Posterior cingulate gyrus (tissue), 11 donors: ENCODE results near the gene CNKSR1.
"Not testable (repeated sequence)": the region's sequence is repeated elsewhere in the genome, so short reads cannot be mapped to it uniquely, and the experiment has no call there.

Experiments used
- DNase-seq, 10 donors: peaks; one replicate each; pipeline versions ENCODE4 v3.0.0 to v3.0.0-alpha.2; 2020 to 2021; ENCODE audit warnings: mixed read lengths in 3 of 10
- intact Hi-C: fragments of 100-400 bp; cut with DNase I; formaldehyde crosslinking; loops from one replicate; pipeline ENCODE4 v1.15.1; 2023

CNKSR1 gene

DNA sequence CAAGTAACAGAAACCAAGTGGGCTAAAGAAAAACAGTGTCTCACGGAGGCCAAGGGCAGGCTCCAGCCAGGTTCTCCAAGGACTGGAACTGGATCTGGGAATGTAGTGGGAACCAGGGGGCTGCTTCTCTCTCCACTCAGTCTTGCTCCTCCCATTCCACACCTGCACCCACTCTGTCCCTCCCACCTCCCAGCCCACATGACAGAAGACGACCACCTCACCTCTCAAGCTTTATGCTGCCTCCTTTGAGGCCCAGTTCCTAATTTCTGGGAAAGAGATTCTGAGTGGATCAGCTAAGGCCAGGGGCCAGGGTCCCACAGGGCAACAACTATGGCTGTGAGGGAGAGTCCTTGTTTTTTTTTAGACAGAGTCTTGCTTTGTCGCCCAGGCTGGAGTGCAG, 38.0 kb downstream of the CNKSR1 start:
- intact Hi-C loops, result no loop called here
- peak in 1 of 10 donors; percentile 50 for DNase-seq

GRCh38 chr1:26218906-26219494, 41.7 kb downstream of the CNKSR1 start:
- intact Hi-C loops, result no loop called here
- DNase-seq, result peak in 1 of 10 donors; percentile 54

- intact Hi-C loops, result no loop called here
- peak in 2 of 10 donors; percentile 18 to 73 for DNase-seq
These were observed 43.1 kb downstream of the CNKSR1 start for GRCh38 chr1:26220199-26220912.

DNA sequence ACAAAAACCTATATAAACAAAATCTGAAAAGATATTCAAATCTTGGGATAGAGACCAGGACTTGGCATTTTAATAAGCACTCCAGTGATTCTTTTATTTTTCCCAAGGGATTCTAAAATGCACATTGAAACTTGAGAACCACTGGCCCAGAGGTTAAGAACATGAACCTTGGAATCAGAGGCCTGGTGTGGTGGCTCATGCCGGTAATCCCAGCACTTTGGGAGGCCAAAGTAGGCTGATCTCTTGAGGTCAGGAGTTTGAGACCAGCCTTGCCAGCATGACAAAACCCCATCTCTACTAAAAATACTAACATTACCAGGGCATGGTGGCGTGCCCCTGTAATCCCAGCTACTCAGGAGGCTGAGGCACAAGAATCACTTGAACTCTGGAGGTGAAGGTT, 43.8 kb downstream of the CNKSR1 start:
- DNase-seq, result no peak
- intact Hi-C loops, result no loop called here

DNA sequence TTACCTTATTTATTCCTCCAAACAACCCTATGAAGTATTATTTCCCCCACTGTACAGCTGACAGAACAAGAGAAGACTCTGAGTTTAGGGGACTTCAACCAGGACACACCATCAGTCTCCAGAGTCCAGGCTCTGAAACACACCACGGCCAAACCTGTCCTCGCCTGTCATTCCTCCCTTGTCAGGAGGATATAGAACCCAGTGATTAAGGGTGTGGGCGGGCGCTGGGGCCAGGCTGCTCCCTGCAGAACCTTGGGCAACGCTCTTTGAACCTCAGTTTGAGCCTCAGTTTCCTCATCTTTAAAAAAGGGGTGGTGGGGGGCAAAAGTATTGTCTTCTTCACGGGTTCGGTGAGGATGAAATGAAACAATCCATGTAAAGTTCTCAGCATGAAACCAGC, 47.3 kb downstream of the CNKSR1 start:
- intact Hi-C loops, result no loop called here
- DNase-seq, result peak in 1 of 10 donors; percentile 49

GRCh38 chr1:26225033-26225831, 47.9 kb downstream of the CNKSR1 start:
- intact Hi-C loops, result no loop called here
- peak; percentile 48 to 96 (median 74) for DNase-seq

GRCh38 chr1:26230682-26231081, 53.4 kb downstream of the CNKSR1 start:
- not testable (repeated sequence) for DNase-seq
- intact Hi-C loops, result loop anchor here (5.0 kb wide), 3 partner anchors 47 to 118 kb away; partner anchors contain the start of genes C1orf232, PDIK1L and ZNF593

GRCh38 chr1:26233903-26234643, 56.8 kb downstream of the CNKSR1 start, which contains the start of gene CEP85:
CEP85 (plus strand) TSS chr1:26234200; CDS start chr1:26239784, 5,584 bp downstream.
- intact Hi-C loops, result loop anchor here (5.0 kb wide), 3 partner anchors 43 to 122 kb away; partner anchors contain the start of genes C1orf232, PDIK1L and ZNF593

DNA sequence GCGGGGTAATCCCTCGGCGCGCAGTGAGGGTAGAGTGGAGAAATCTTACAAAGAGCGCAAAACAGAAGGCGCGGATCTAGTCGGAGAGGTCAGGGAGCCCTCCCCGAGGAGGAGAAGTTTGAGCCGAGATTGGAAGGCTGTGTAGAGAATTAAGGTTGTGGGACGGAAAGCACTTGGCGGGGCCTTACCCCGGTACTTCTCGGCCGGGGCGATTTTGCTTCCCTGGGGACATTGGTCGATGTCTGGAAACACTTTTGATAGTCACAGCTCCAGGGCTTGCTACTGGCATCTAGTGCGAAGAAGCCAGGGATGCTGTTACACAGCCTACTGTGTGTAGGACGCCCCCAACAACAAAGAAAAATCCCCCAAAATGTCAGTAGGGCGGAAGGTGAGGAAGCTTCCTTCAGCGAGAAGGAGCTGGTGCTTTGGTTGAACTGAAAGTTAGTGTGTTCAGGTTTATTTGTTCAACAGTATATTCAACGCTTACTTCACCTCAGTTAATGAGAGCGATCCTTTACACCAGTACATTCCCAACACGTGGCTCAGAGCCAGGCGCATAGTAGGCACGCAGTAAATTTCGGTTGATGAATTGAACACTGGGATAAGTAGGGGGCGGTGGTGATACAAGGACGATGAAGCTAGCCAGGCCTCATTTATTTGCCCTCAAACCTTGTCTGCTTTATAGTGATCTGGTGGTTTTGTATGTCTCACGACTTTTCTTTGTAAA, 57.5 kb downstream of the CNKSR1 start:
- intact Hi-C loops, result loop anchor here (5.0 kb wide), 3 partner anchors 42 to 123 kb away; partner anchors contain the start of genes C1orf232, PDIK1L and ZNF593
- DNase-seq, result peak in 1 of 10 donors; percentile 15

More at GRCh38 chr1:26233903-26234643, 56.8 kb downstream of the CNKSR1 start, which contains the start of gene CEP85:
- peak; percentile 96 to 100 (median 99) for DNase-seq

DNA sequence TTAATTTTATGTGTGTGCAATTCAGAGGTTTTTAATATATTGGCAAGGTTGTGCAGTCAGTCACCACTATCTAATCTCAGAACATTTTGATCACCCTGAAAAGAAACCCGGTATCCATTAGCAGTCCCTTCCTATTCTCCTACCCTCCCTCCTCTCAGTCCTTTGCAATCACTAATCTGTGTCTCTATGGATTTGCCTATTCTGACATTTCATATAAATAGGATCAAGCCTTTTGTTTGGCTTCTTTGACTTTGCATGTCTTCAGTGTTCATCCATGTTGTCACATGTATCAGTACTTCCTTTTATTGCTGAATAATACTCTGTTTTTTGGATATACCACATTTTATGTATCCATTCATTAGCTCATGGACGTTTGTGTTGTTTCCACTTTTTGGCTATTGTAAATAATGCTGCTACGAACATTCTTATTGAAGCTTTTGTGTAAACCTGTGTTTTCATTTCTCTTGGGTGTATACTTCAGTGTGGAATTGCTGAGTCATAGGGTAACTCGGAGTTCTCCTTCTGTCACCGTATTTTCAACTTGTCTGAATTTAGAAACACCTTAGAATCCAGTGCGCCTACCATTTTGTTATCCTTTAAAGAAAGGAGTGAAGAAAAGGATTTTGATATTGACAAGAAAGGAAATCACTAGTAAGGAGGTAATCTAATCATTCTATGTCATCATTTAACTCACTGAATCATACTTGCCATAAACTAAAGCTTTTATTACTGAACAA, 60.1 kb downstream of the CNKSR1 start:
- no peak for DNase-seq
- intact Hi-C loops, result no loop called here
